ENCODE results near the gene PLAGL1.

DNA sequence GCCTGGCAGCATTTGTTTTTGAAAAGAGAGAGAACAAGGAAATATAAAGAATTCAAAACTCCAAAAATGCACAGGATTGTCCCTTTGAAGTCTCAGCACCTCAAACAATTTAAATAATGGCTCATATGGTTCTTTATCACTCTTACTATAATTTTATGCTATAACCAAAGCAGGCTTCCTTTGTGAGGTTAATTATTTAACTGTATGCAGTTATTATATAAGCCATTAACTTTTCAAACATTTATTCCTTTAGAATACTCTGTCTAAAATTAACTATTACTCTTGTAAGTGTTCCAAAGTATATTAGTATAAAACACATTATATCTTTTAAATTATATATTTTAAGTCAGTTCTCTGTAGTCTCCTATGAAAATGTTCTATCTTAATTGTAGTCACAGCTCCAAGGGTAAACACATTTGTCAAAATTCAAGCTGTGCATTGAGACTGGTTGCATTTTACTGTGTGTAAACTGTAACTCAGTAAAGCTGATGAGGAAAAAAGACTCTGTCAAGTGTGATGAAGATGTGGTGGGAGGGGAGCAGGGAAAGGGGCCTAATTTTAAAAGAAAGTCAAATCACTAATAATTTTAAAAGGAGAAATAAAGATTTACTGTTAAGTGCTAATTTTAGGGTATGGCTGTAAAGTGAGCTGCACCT lies 20.0 kb upstream of the PLAGL1 start:
- TF ChIP-seq, protein P1, sequence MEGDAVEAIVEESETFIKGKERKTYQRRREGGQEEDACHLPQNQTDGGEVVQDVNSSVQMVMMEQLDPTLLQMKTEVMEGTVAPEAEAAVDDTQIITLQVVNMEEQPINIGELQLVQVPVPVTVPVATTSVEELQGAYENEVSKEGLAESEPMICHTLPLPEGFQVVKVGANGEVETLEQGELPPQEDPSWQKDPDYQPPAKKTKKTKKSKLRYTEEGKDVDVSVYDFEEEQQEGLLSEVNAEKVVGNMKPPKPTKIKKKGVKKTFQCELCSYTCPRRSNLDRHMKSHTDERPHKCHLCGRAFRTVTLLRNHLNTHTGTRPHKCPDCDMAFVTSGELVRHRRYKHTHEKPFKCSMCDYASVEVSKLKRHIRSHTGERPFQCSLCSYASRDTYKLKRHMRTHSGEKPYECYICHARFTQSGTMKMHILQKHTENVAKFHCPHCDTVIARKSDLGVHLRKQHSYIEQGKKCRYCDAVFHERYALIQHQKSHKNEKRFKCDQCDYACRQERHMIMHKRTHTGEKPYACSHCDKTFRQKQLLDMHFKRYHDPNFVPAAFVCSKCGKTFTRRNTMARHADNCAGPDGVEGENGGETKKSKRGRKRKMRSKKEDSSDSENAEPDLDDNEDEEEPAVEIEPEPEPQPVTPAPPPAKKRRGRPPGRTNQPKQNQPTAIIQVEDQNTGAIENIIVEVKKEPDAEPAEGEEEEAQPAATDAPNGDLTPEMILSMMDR (IDR thresholded peaks at IDR 0.05; ENCODE audit: low read length), result no peak
- TF ChIP-seq EZH2 (IDR thresholded peaks at IDR 0.05; ENCODE audit: borderline replicate concordance, low read length), result no peak
